Retinal pigment epithelial cell (primary cell): Measurements from ENCODE around the gene FAM200C.

ENCODE experiments used
- DNase-seq: peaks from one replicate; pipeline ENCODE4 v3.0.0-alpha.2; 2010; ENCODE audit warnings: low read depth
- H3K4me3 ChIP-seq: 2 replicates; pipeline ENCODE4 v1.5.1; 2011; ENCODE audit warnings: mild to moderate bottlenecking, low read length, control low read depth, moderate library complexity
- CTCF ChIP-seq: conservative IDR thresholded peaks from 2 replicates; pipeline ENCODE4 v1.5.1; 2011; ENCODE audit warnings: low read depth, low read length, control low read depth, inconsistent platforms

FAM200C gene

GRCh38 chr5:160361624-160362228, 38.1 kb downstream of the FAM200C start:
- no peak overlapping the region for H3K4me3 ChIP-seq
- TF ChIP-seq CTCF: no peak
- DNase-seq: no peak

- no peak for TF ChIP-seq CTCF
- no peak for DNase-seq
- H3K4me3 ChIP-seq: no peak overlapping the region
Observed at GRCh38 chr5:160360310-160360709, 39.5 kb downstream of the FAM200C start.

- H3K4me3 ChIP-seq: no peak overlapping the region
- no peak for TF ChIP-seq CTCF
- DNase-seq: no peak
Observed at GRCh38 chr5:160359816-160360215, 40.0 kb downstream of the FAM200C start.

- no peak for TF ChIP-seq CTCF
- H3K4me3 ChIP-seq: no peak overlapping the region
- no peak for DNase-seq
Observed at GRCh38 chr5:160359242-160359641, 40.6 kb downstream of the FAM200C start.

GRCh38 chr5:160357861-160358411, 41.9 kb downstream of the FAM200C start:
- H3K4me3 ChIP-seq: no peak overlapping the region
- no peak for TF ChIP-seq CTCF

GRCh38 chr5:160357394-160357793, 42.5 kb downstream of the FAM200C start:
- DNase-seq: no peak
- no peak overlapping the region for H3K4me3 ChIP-seq
- no peak for TF ChIP-seq CTCF

More at GRCh38 chr5:160357861-160358411, 41.9 kb downstream of the FAM200C start:
- DNase-seq: no peak
